T-cell (primary cell): ENCODE data around the gene CSN3. TPM values are rescaled to one million over a fixed set of nuclear protein-coding genes. Genes with fewer than 3 reads are reported as not detected.
"Not testable (repeated sequence)": the region's sequence is repeated elsewhere in the genome, so short reads cannot be mapped to it uniquely, and the experiment has no call there.

ENCODE experiments used
- ATAC-seq, 4 experiments: fragments of 200-7000 bp in 3 of 4; fragments of 150-1000 bp in 1 of 4; cut with Tn5 transposase; replicated peaks in 1 of 4; 1 replicate in 3 of 4; 2 replicates in 1 of 4; pipeline ENCODE4 v1.10.0; 2021; ENCODE audit warnings: moderate library complexity in 3 of 4, mild to moderate bottlenecking in 2 of 4, moderate number of reproducible peaks in 1 of 4
- CTCF ChIA-PET, 2 donors: fragments of 300-600 bp; sonication (Branson Sonifier 250); formaldehyde crosslinking; loops; one replicate each; lab custom pipeline; 2022; ENCODE audit warnings: antibody characterized with exemption in 2 of 2; lab: Charles Lee
- POLR2A ChIA-PET, 2 donors: fragments of 300-600 bp; sonication (Branson Sonifier 250); formaldehyde crosslinking; loops; one replicate each; lab custom pipeline; 2022; ENCODE audit warnings: antibody characterized with exemption in 2 of 2; lab: Charles Lee
- DNase-seq, 35 experiments: peaks; one replicate each; pipeline versions ENCODE4 v3.0.0 to v3.0.0-alpha.2; 2013 to 2023
- H3K27ac ChIP-seq: one replicate; pipeline ENCODE4 v1.5.1; 2013; ENCODE audit warnings: low read length
- H3K27me3 ChIP-seq, 2 experiments: replicated peaks in 1 of 2; 1 replicate in 1 of 2; 2 replicates in 1 of 2; pipeline versions ENCODE4 v1.6.1 to v1.7.0; 2013; ENCODE audit warnings: low read length in 1 of 2, mixed read lengths in 1 of 2; ENCODE audit not compliant: control insufficient read depth in 2 of 2, insufficient read depth in 2 of 2; ENCODE audit errors: extremely low read depth in 1 of 2
- H3K36me3 ChIP-seq, 2 donors: 1 replicate in 1 of 2; 2 replicates in 1 of 2; pipeline versions ENCODE4 v1.6.1 to v1.7.0; 2013; ENCODE audit warnings: low read length in 1 of 2; ENCODE audit not compliant: control insufficient read depth in 2 of 2, insufficient read depth in 1 of 2; ENCODE audit errors: extremely low read depth in 1 of 2
- H3K4me1 ChIP-seq, 2 experiments: 1 replicate in 1 of 2; 2 replicates in 1 of 2; pipeline versions ENCODE4 v1.6.1 to v1.7.0; 2013; ENCODE audit warnings: low read length in 2 of 2, mixed read lengths in 1 of 2; ENCODE audit not compliant: insufficient read depth in 2 of 2, control insufficient read depth in 1 of 2; ENCODE audit errors: extremely low read depth in 1 of 2
- H3K4me3 ChIP-seq, 2 donors: 1 replicate in 1 of 2; 2 replicates in 1 of 2; pipeline versions ENCODE4 v1.5.1 to v1.7.0; 2013; ENCODE audit warnings: mild to moderate bottlenecking in 2 of 2, low read length in 1 of 2, moderate library complexity in 1 of 2; ENCODE audit not compliant: control insufficient read depth in 1 of 2; ENCODE audit errors: extremely low read depth in 1 of 2
- H3K9me3 ChIP-seq: 2 replicates; pipeline ENCODE4 v1.7.0; 2013
- H3K27ac Mint-ChIP-seq, 2 donors: one replicate each; pipeline ENCODE4 v1.8.0; 2020 to 2021; ENCODE audit warnings: mild to moderate bottlenecking in 2 of 2, mixed read lengths in 2 of 2
- H3K27me3 Mint-ChIP-seq, 2 donors: one replicate each; pipeline ENCODE4 v1.8.0; 2021 to 2022; ENCODE audit warnings: mixed read lengths in 2 of 2
- H3K36me3 Mint-ChIP-seq: one replicate; pipeline ENCODE4 v1.8.0; 2021; ENCODE audit warnings: mixed read lengths
- H3K4me1 Mint-ChIP-seq, 3 donors: one replicate each; pipeline ENCODE4 v1.8.0; 2020 to 2022; ENCODE audit warnings: mixed read lengths in 3 of 3, mild to moderate bottlenecking in 1 of 3
- H3K4me3 Mint-ChIP-seq, 3 donors: one replicate each; pipeline ENCODE4 v1.8.0; 2020 to 2022; ENCODE audit warnings: mild to moderate bottlenecking in 3 of 3, mixed read lengths in 3 of 3, moderate library complexity in 3 of 3
- H3K9me3 Mint-ChIP-seq, 3 donors: one replicate each; pipeline ENCODE4 v1.8.0; 2020 to 2022; ENCODE audit warnings: mixed read lengths in 3 of 3
- WGBS: methylation state at CpG from one replicate; pipeline ENCODE4 v1.1.5; 2013; ENCODE audit warnings: missing lambda C conversion rate; ENCODE audit not compliant: insufficient coverage; 5-methylcytosine and 5-hydroxymethylcytosine counted together
- total RNA-seq, 35 experiments: library from RNA in 6 of 35; stranded (reverse) in 6 of 35; fragments of 120-200 nt in 1 of 35; gene quantifications; one replicate each; pipeline versions ENCODE4 v1.2.1 to v1.2.4 and lab custom pipeline; 2013 to 2026

Gene CSN3
- not detected for total RNA-seq
- not detected for total RNA-seq (2013)
- total RNA-seq (lab: John Stamatoyannopoulos, UW): 0 to 0.06 (median 0) reads per million in 29 experiments

DNA sequence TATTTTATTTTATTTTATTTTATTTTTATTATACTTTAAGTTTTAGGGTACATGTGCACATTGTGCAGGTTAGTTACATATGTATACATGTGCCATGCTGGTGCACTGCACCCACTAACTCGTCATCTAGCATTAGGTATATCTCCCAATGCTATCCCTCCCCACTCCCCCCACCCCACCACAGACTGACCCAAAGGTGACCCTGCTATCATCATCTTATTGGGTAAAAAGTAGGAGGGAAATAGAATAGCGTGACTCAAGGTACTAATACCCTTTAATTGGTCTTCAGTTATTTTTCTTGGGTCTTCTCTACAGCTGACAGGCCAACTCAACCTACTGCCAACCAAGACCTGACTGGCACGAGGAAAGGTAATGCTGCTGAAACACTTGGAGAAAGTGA lies at the start of gene CSN3:
TSS of gene CSN3 (plus strand) at position 301 of the 400 bp plus-strand sequence. CDS start 2,223 bp downstream, outside the sequence.
- H3K4me3 ChIP-seq, H3K27me3 Mint-ChIP-seq, H3K4me1 ChIP-seq, H3K27ac Mint-ChIP-seq, H3K27me3 ChIP-seq, H3K36me3 Mint-ChIP-seq, H3K27ac ChIP-seq, H3K9me3 ChIP-seq, H3K36me3 ChIP-seq, H3K4me1 Mint-ChIP-seq, H3K4me3 Mint-ChIP-seq, H3K9me3 Mint-ChIP-seq, POLR2A ChIA-PET, ATAC-seq, DNase-seq, CTCF ChIA-PET: not testable (repeated sequence)
- WGBS: no CpG with 5 or more reads among the region's 3 CpGs

GRCh38 chr4:70192895-70193294 lies 49.5 kb upstream of the CSN3 start:
- Mint-ChIP-seq H3K9me3 (peaks cover 0 to 2% (median 0%) of the 10 kb centered on the region in 3 donors), H3K36me3 (no peaks in the 10 kb centered on the region), H3K4me3 (no peak overlapping the region), H3K27me3 (no peaks in the 10 kb centered on the region), H3K27ac (no peak overlapping the region), H3K4me1 (no peaks in the 10 kb centered on the region)
- no peaks in the 10 kb centered on the region for H3K4me1 ChIP-seq
- H3K27me3 ChIP-seq: no peaks in the 10 kb centered on the region
- WGBS: no CpG with 5 or more reads among the region's 2 CpGs
- POLR2A ChIA-PET: no interaction called here
- no peak overlapping the region for H3K27ac ChIP-seq
- CTCF ChIA-PET: no interaction called here
- H3K9me3 ChIP-seq: no peaks in the 10 kb centered on the region
- ATAC-seq: no peak
- no peak overlapping the region for H3K4me3 ChIP-seq
- DNase-seq: no peak
- no peaks in the 10 kb centered on the region for H3K36me3 ChIP-seq

GRCh38 chr4:70195425-70195824 lies 47.0 kb upstream of the CSN3 start, which contains the start of gene ODAM:
Gene ODAM (plus strand): TSS chr4:70195725. CDS start chr4:70196544, 819 bp downstream.
- 80% methylated on average over 1 of the region's 1 CpG for WGBS
- ATAC-seq: no peak
- H3K4me3 Mint-ChIP-seq: no peak within 1 kb of the TSS
- H3K36me3 Mint-ChIP-seq: no peaks in the 10 kb centered on the region
- no peak within 1 kb of the TSS for H3K27ac Mint-ChIP-seq
- Histone ChIP-seq H3K9me3 (no peaks in the 10 kb centered on the region), H3K27me3 (no peaks in the 10 kb centered on the region), H3K36me3 (no peaks in the 10 kb centered on the region), H3K27ac (no peak within 1 kb of the TSS), H3K4me3 (no peak within 1 kb of the TSS), H3K4me1 (no peaks in the 10 kb centered on the region)
- H3K9me3 Mint-ChIP-seq: peaks cover 0 to 2% (median 0%) of the 10 kb centered on the region in 3 donors
- H3K27me3 Mint-ChIP-seq: no peaks in the 10 kb centered on the region
- CTCF ChIA-PET: no interaction called here
- no peak for DNase-seq
- POLR2A ChIA-PET: no interaction called here
- no peaks in the 10 kb centered on the region for H3K4me1 Mint-ChIP-seq

- Histone ChIP-seq H3K9me3 (no peaks in the 10 kb centered on the region), H3K4me3 (no peak overlapping the region), H3K27me3 (no peaks in the 10 kb centered on the region), H3K27ac (no peak overlapping the region), H3K4me1 (no peaks in the 10 kb centered on the region), H3K36me3 (no peaks in the 10 kb centered on the region)
- Mint-ChIP-seq H3K4me3 (no peak overlapping the region), H3K4me1 (no peaks in the 10 kb centered on the region), H3K36me3 (no peaks in the 10 kb centered on the region), H3K27ac (no peak overlapping the region), H3K27me3 (no peaks in the 10 kb centered on the region), H3K9me3 (no peaks in the 10 kb centered on the region)
- no peak for DNase-seq
- ChIA-PET POLR2A (no interaction called here), CTCF (no interaction called here)
- ATAC-seq: no peak
- no CpG with 5 or more reads among the region's 2 CpGs for WGBS
Measured at GRCh38 chr4:70196857-70197256, 45.5 kb upstream of the CSN3 start.

GRCh38 chr4:70197842-70198241 lies 44.6 kb upstream of the CSN3 start:
- CTCF ChIA-PET: interaction anchor here in 1 of 2 donors (0.6 kb wide), 1 partner anchor 16 kb away, joined by 6 read pairs; no protein-coding TSS in a partner anchor

DNA sequence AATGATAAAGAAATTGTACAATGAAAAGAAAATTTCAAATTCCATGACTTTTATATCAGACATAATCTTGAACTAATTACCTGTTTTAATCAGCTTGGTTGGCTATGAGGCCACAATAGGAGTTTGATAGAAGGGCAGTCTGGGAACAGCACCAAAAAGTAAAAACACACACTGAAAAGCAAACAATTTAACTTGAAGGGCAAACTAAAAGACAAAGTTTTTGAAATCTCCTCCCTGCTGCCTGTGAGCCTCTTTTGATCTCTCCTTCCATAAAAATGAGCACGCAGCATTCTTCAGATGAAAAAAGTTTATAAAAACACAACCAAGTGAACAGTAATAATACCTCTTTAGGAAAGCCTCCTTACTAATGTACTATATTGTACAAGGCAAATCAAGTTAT lies 38.8 kb upstream of the CSN3 start:
- Histone ChIP-seq H3K4me1 (no peaks in the 10 kb centered on the region), H3K9me3 (no peaks in the 10 kb centered on the region), H3K27ac (no peak overlapping the region), H3K4me3 (no peak overlapping the region), H3K36me3 (no peaks in the 10 kb centered on the region), H3K27me3 (no peaks in the 10 kb centered on the region)
- H3K9me3 Mint-ChIP-seq: peaks cover 0 to 3% (median 3%) of the 10 kb centered on the region in 3 donors
- H3K27me3 Mint-ChIP-seq: no peaks in the 10 kb centered on the region
- ChIA-PET POLR2A (no interaction called here), CTCF (no interaction called here)
- no CpG with 5 or more reads among the region's 1 CpG for WGBS
- H3K36me3 Mint-ChIP-seq: no peaks in the 10 kb centered on the region
- no peak for DNase-seq
- no peak for ATAC-seq
- H3K27ac Mint-ChIP-seq: no peak overlapping the region
- no peaks in the 10 kb centered on the region for H3K4me1 Mint-ChIP-seq
- H3K4me3 Mint-ChIP-seq: no peak overlapping the region

More at GRCh38 chr4:70197842-70198241, 44.6 kb upstream of the CSN3 start:
- DNase-seq: no peak
- H3K9me3 Mint-ChIP-seq: no peaks in the 10 kb centered on the region
- no peak overlapping the region for H3K27ac Mint-ChIP-seq
- WGBS: no CpG with 5 or more reads among the region's 2 CpGs
- no peak overlapping the region for H3K4me3 Mint-ChIP-seq
- no peaks in the 10 kb centered on the region for H3K36me3 Mint-ChIP-seq
- POLR2A ChIA-PET: no interaction called here
- H3K27me3 Mint-ChIP-seq: no peaks in the 10 kb centered on the region
- Histone ChIP-seq H3K4me1 (no peaks in the 10 kb centered on the region), H3K27ac (no peak overlapping the region), H3K36me3 (no peaks in the 10 kb centered on the region), H3K4me3 (no peak overlapping the region), H3K9me3 (no peaks in the 10 kb centered on the region), H3K27me3 (no peaks in the 10 kb centered on the region)
- no peaks in the 10 kb centered on the region for H3K4me1 Mint-ChIP-seq
- no peak for ATAC-seq

- CTCF ChIA-PET, H3K36me3 ChIP-seq, H3K4me1 ChIP-seq, H3K36me3 Mint-ChIP-seq, POLR2A ChIA-PET, DNase-seq, ATAC-seq, H3K27me3 Mint-ChIP-seq, H3K27ac Mint-ChIP-seq, H3K4me3 ChIP-seq, H3K9me3 ChIP-seq, H3K27me3 ChIP-seq, H3K27ac ChIP-seq, H3K4me1 Mint-ChIP-seq, H3K4me3 Mint-ChIP-seq: not testable (repeated sequence)
- 90% methylated on average over 4 of the region's 4 CpGs for WGBS
- H3K9me3 Mint-ChIP-seq: peaks cover 4 to 23% (median 14%) of the 10 kb centered on the region in 3 donors
Measured at GRCh38 chr4:70212752-70213151, 29.6 kb upstream of the CSN3 start.
